ENCODE measurements around the gene P2RX7. TPM values are rescaled to one million over a fixed set of nuclear protein-coding genes. Genes with fewer than 3 reads are reported as not detected.
"Not testable (repeated sequence)": the region's sequence is repeated elsewhere in the genome, so short reads cannot be mapped to it uniquely, and the experiment has no call there.

P2RX7 gene
- total RNA-seq, 1 experiment from 2014 or later: not detected

DNA sequence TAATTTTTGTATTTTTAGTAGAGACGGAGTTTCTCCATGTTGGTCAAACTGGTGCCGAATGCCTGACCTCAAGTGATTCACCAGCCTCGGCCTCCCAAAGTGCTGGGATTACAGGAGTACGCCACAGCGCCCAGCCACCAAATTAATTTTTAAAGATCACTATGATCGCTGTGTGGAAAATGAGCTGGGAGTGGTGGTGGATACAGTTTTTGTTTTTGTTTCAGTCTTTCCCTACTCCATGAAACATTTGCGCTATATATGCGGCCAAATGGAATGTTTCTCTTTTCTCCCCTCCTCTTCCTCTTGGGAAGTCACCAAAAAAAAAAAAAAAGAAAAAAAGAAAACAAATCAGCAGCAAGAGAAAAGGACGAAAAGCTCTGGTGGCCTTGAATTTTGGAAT lies 56.5 kb downstream of the P2RX7 start:
- Histone ChIP-seq H3K27me3 (ENCODE audit: low read length) (no peaks in the 10 kb centered on the region), H3K9me2 (replicated peaks; ENCODE audit: insufficient read depth, low read length) (no peaks in the 10 kb centered on the region), H3K4me2 (ENCODE audit: low read depth, low read length, poor library complexity, severe bottlenecking) (no peak overlapping the region), H3K4me1 (ENCODE audit: low read length) (0 out of 2 replicates have a peak, but pooled peaks cover 2% of the 10 kb centered on the region), H3K36me3 (ENCODE audit: insufficient read depth, low read length) (no peaks in the 10 kb centered on the region), H3K9ac (ENCODE audit: low read length) (no peak overlapping the region), H4K20me1 (ENCODE audit: insufficient read depth, low read depth, low read length) (no peaks in the 10 kb centered on the region), H3K9me3 (ENCODE audit: low read length) (no peaks in the 10 kb centered on the region), H2AFZ (ENCODE audit: low read length) (no peak overlapping the region), H3K27ac (ENCODE audit: low read length) (no peak overlapping the region), H3K79me2 (ENCODE audit: low read length) (no peaks in the 10 kb centered on the region), H3K4me3 (ENCODE audit: low read length) (no peak overlapping the region)
- DNase-seq: no peak

DNA sequence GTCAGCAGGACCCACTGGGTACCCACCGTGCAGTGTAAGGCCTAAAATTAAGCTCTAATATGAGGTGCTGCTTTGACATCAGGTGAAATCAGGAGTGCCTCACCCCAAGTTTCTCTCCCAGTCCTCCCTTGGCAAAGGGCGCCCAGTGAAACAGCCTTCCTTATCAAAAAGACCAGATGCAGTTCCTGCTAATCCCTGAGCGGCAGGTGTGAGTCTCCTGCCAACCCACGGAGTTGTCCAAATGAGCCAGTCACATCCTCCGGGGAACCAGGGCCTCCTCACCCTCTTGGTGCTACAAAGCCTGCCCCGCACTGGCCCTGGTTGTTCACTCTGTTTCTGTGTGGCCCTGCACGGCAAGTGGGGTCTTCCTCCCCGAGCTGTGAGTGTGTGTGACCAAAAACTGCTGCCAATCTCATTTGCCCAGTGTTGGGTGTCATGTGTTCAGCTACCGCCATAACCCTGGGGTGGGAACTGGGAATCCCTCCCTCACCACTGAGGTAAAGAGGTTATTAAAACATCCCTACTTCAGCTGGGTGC lies 57.0 kb downstream of the P2RX7 start:
- H3K27ac ChIP-seq (ENCODE audit: low read length): no peak overlapping the region
- no peaks in the 10 kb centered on the region for H3K9me2 ChIP-seq (replicated peaks; ENCODE audit: insufficient read depth, low read length)
- H3K36me3 ChIP-seq (ENCODE audit: insufficient read depth, low read length): no peaks in the 10 kb centered on the region
- H3K9ac ChIP-seq (ENCODE audit: low read length): no peak overlapping the region
- DNase-seq: no peak
- H4K20me1 ChIP-seq (ENCODE audit: insufficient read depth, low read depth, low read length): no peaks in the 10 kb centered on the region
- no peak overlapping the region for H3K4me3 ChIP-seq (ENCODE audit: low read length)
- H3K4me1 ChIP-seq (ENCODE audit: low read length): 0 out of 2 replicates have a peak, but pooled peaks cover 2% of the 10 kb centered on the region
- H3K79me2 ChIP-seq (ENCODE audit: low read length): no peaks in the 10 kb centered on the region
- H3K9me3 ChIP-seq (ENCODE audit: low read length): no peaks in the 10 kb centered on the region
- no peaks in the 10 kb centered on the region for H3K27me3 ChIP-seq (ENCODE audit: low read length)
- H3K4me2 ChIP-seq (ENCODE audit: low read depth, low read length, poor library complexity, severe bottlenecking): no peak overlapping the region
- H2AFZ ChIP-seq (ENCODE audit: low read length): no peak overlapping the region

DNA sequence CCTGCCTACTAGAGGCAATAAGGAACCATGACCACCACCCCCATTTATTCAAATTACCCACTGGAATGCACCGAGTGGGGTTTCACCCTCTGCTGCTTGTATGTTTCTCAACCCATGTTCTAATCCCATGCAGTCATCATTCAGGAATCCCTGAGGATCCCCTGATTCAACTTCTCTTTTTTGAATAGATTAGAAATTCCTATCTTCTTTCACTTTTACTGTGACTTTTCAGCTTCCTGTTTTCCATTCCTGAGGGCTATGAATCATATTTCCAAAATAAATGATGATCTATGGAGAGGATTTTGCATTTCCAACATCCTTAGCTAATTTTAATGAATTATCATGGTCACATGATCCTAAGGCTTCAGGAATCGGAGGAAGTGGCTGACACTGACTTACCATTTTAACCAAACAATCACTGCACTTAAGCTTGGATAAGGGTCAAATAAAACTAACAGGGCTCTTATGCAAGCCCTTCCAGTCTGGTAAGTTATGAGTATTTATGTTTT lies 57.9 kb downstream of the P2RX7 start:
- no peak overlapping the region for H3K4me3 ChIP-seq (ENCODE audit: low read length)
- no peaks in the 10 kb centered on the region for H3K27me3 ChIP-seq (ENCODE audit: low read length)
- no peaks in the 10 kb centered on the region for H4K20me1 ChIP-seq (ENCODE audit: insufficient read depth, low read depth, low read length)
- no peaks in the 10 kb centered on the region for H3K36me3 ChIP-seq (ENCODE audit: insufficient read depth, low read length)
- H3K27ac ChIP-seq (ENCODE audit: low read length): no peak overlapping the region
- peak; percentile 38 for DNase-seq
- no peaks in the 10 kb centered on the region for H3K9me3 ChIP-seq (ENCODE audit: low read length)
- no peak overlapping the region for H2AFZ ChIP-seq (ENCODE audit: low read length)
- H3K4me2 ChIP-seq (ENCODE audit: low read depth, low read length, poor library complexity, severe bottlenecking): no peak overlapping the region
- H3K9ac ChIP-seq (ENCODE audit: low read length): no peak overlapping the region
- no peaks in the 10 kb centered on the region for H3K4me1 ChIP-seq (ENCODE audit: low read length)
- H3K79me2 ChIP-seq (ENCODE audit: low read length): no peaks in the 10 kb centered on the region
- H3K9me2 ChIP-seq (replicated peaks; ENCODE audit: insufficient read depth, low read length): no peaks in the 10 kb centered on the region

DNA sequence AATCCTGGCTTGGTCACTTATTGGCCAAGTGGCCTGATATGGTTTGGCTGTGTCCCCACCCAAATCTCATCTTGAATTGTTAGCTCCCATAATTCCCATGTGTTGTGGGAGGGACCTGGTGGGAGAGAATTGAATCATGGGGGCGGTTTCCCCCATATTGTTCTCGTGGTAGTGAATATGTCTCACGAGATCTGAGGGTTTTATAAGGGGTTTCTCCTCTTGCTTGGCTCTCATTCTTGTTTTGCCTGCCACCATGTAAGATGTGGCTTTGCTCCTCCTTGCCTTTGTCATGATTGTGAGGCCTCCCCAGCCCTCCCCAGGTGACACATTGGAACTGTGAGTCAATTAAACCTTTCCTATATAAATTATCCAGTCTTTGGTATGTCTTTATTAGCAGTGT lies 58.5 kb downstream of the P2RX7 start:
- H3K4me2 ChIP-seq (ENCODE audit: low read depth, low read length, poor library complexity, severe bottlenecking): no peak overlapping the region
- no peaks in the 10 kb centered on the region for H3K36me3 ChIP-seq (ENCODE audit: insufficient read depth, low read length)
- no peaks in the 10 kb centered on the region for H3K9me3 ChIP-seq (ENCODE audit: low read length)
- no peak overlapping the region for H3K27ac ChIP-seq (ENCODE audit: low read length)
- H3K4me3 ChIP-seq (ENCODE audit: low read length): no peak overlapping the region
- no peaks in the 10 kb centered on the region for H4K20me1 ChIP-seq (ENCODE audit: insufficient read depth, low read depth, low read length)
- no peaks in the 10 kb centered on the region for H3K4me1 ChIP-seq (ENCODE audit: low read length)
- no peaks in the 10 kb centered on the region for H3K79me2 ChIP-seq (ENCODE audit: low read length)
- H3K27me3 ChIP-seq (ENCODE audit: low read length): no peaks in the 10 kb centered on the region
- DNase-seq: no peak
- H2AFZ ChIP-seq (ENCODE audit: low read length): no peak overlapping the region
- H3K9ac ChIP-seq (ENCODE audit: low read length): no peak overlapping the region
- H3K9me2 ChIP-seq (replicated peaks; ENCODE audit: insufficient read depth, low read length): no peaks in the 10 kb centered on the region

DNA sequence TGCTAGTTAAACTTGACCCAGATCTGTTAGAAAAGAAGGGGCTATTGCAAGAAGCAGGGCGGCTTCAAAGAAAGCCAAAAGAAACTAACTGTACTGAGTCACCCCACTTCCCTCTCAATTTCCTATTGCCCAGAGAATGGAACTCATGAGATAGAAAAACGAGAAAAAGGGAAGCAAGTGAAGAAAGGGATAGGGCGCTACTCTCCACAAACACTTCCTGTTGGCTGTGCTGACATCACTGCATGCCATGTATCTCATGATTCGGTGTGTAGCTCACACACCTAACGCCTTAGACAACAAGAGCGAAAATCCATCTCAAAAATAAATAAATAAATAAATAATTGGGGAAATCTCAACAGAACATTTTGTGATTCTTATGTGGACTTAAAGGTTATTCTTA lies 64.2 kb downstream of the P2RX7 start:
- Histone ChIP-seq H3K27me3 (ENCODE audit: low read length) (no peaks in the 10 kb centered on the region), H3K9me2 (replicated peaks; ENCODE audit: insufficient read depth, low read length) (no peaks in the 10 kb centered on the region), H3K4me2 (ENCODE audit: low read depth, low read length, poor library complexity, severe bottlenecking) (no peak overlapping the region), H3K79me2 (ENCODE audit: low read length) (no peaks in the 10 kb centered on the region), H3K36me3 (ENCODE audit: insufficient read depth, low read length) (no peaks in the 10 kb centered on the region), H3K4me3 (ENCODE audit: low read length) (no peak overlapping the region), H3K27ac (ENCODE audit: low read length) (no peak overlapping the region), H2AFZ (ENCODE audit: low read length) (0 out of 2 replicates have a peak overlapping the region, but pooled peaks have one; percentile 49), H4K20me1 (ENCODE audit: insufficient read depth, low read depth, low read length) (no peaks in the 10 kb centered on the region), H3K4me1 (ENCODE audit: low read length) (no peaks in the 10 kb centered on the region), H3K9ac (ENCODE audit: low read length) (no peak overlapping the region), H3K9me3 (ENCODE audit: low read length) (no peaks in the 10 kb centered on the region)
- DNase-seq: no peak

DNA sequence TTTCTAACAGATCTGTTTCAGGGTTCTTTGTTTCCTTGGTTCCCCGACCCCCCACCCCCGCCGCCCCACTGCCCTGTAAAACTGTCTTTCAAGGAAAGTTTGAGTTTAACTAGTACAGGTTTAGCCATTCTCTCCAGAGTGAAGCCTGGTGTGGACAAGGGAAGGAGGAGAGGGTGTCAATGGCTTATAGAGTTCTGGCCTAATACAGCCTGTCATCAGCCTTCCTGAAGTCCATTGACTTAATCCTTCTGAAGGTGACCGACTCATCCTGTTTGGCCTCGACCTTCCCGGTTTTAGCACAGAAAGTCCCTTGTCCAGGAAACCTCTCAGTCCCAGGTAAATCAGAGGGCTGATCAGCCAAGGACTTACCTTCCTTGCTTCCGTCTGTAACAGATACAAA lies 66.3 kb downstream of the P2RX7 start:
- Histone ChIP-seq H3K4me1 (ENCODE audit: low read length) (no peaks in the 10 kb centered on the region), H3K9me2 (replicated peaks; ENCODE audit: insufficient read depth, low read length) (no peaks in the 10 kb centered on the region), H3K9ac (ENCODE audit: low read length) (no peak overlapping the region), H3K27ac (ENCODE audit: low read length) (no peak overlapping the region), H3K36me3 (ENCODE audit: insufficient read depth, low read length) (no peaks in the 10 kb centered on the region), H3K79me2 (ENCODE audit: low read length) (no peaks in the 10 kb centered on the region), H3K9me3 (ENCODE audit: low read length) (no peaks in the 10 kb centered on the region), H3K27me3 (ENCODE audit: low read length) (no peaks in the 10 kb centered on the region), H3K4me2 (ENCODE audit: low read depth, low read length, poor library complexity, severe bottlenecking) (no peak overlapping the region), H4K20me1 (ENCODE audit: insufficient read depth, low read depth, low read length) (no peaks in the 10 kb centered on the region), H2AFZ (ENCODE audit: low read length) (no peak overlapping the region), H3K4me3 (ENCODE audit: low read length) (no peak overlapping the region)
- DNase-seq: no peak

DNA sequence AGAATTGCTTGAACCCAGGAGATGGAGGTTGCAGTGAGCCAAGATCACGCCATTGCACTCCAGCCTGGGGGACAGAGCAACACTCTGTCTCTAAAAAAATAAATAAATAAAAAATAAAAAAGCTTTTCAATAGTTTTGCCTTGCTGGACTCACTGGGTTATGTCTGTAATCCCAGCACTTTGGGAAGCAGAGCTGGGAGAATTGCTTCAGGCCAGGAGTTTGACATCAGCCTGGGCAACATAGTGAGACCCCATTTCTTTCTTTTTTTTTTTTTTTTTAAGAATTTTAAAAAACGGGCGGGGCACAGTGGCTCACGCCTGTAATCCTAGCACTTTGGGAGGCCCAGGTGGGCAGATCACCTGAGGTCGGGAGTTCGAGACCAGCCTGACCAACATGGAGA lies 68.5 kb downstream of the P2RX7 start:
- not testable (repeated sequence) for H3K9ac ChIP-seq (ENCODE audit: low read length); H3K79me2 ChIP-seq (ENCODE audit: low read length); H3K9me3 ChIP-seq (ENCODE audit: low read length); DNase-seq; H2AFZ ChIP-seq (ENCODE audit: low read length); H3K4me3 ChIP-seq (ENCODE audit: low read length); H3K4me1 ChIP-seq (ENCODE audit: low read length); H3K27ac ChIP-seq (ENCODE audit: low read length); H3K36me3 ChIP-seq (ENCODE audit: insufficient read depth, low read length); H3K27me3 ChIP-seq (ENCODE audit: low read length); H4K20me1 ChIP-seq (ENCODE audit: insufficient read depth, low read depth, low read length); H3K9me2 ChIP-seq (replicated peaks; ENCODE audit: insufficient read depth, low read length); H3K4me2 ChIP-seq (ENCODE audit: low read depth, low read length, poor library complexity, severe bottlenecking)

DNA sequence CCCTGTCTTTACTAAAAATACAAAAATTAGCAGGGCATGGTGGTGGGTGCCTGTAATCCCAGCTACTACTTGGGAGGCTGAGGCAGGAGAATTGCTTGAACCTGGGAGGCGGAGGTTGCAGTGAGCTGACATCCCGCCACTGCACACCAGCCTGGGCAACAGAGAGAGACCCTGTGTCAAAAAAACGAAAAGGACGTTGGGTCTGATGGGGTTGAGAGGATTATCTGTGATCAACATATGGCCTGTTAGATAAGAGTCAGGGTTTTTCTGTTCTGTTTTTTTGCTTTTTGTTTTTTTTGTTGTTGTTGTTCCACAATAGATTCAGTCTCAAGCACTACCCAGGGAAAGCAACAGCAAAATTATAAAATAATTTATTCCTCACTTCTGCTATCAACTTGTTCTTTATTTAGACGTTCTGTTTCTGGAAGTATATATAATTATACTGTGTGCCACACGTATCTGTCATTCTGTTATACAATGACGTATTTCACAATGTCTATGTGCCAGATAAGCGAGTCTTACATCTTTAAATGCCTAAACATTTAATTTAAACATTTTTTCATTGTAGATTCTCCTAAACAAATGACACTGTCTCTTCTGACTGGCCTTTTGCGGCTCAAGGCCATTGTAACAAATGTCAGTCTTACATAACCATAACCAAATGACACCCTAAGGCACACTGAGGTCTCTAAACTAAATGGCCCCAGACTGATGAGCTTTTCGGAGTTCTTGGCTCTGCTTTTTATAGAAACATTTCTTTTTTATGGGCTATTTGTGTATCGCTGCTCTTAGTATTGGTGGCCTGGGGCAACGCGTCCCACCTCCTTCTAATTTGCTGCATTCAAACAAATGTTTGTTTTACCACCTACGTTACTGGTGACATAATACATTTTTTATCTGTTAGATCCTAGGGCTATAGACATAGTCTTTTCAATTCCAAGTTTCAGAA lies 70.0 kb downstream of the P2RX7 start:
- Histone ChIP-seq H3K27ac (ENCODE audit: low read length) (no peak overlapping the region), H3K9ac (ENCODE audit: low read length) (no peak overlapping the region), H3K79me2 (ENCODE audit: low read length) (no peaks in the 10 kb centered on the region), H3K4me2 (ENCODE audit: low read depth, low read length, poor library complexity, severe bottlenecking) (no peak overlapping the region), H3K9me3 (ENCODE audit: low read length) (no peaks in the 10 kb centered on the region), H3K9me2 (replicated peaks; ENCODE audit: insufficient read depth, low read length) (no peaks in the 10 kb centered on the region), H3K36me3 (ENCODE audit: insufficient read depth, low read length) (no peaks in the 10 kb centered on the region), H3K4me3 (ENCODE audit: low read length) (no peak overlapping the region), H3K27me3 (ENCODE audit: low read length) (no peaks in the 10 kb centered on the region), H2AFZ (ENCODE audit: low read length) (no peak overlapping the region), H3K4me1 (ENCODE audit: low read length) (no peaks in the 10 kb centered on the region), H4K20me1 (ENCODE audit: insufficient read depth, low read depth, low read length) (no peaks in the 10 kb centered on the region)
- DNase-seq: no peak

Measured in Karpas-422 (cell line).